HG02852 (cell line): Measurements from ENCODE around the gene PDGFA.

Experiments used
- ATAC-seq: cut with Tn5 transposase; IDR thresholded peaks from one replicate; pipeline ENCODE4 v1.9.1; 2021; ENCODE audit warnings: mild to moderate bottlenecking, moderate library complexity; ENCODE audit not compliant: unreplicated experiment

Gene PDGFA

GRCh38 chr7:491958-492713, 27.5 kb downstream of the PDGFA start:
- no peak for ATAC-seq

DNA sequence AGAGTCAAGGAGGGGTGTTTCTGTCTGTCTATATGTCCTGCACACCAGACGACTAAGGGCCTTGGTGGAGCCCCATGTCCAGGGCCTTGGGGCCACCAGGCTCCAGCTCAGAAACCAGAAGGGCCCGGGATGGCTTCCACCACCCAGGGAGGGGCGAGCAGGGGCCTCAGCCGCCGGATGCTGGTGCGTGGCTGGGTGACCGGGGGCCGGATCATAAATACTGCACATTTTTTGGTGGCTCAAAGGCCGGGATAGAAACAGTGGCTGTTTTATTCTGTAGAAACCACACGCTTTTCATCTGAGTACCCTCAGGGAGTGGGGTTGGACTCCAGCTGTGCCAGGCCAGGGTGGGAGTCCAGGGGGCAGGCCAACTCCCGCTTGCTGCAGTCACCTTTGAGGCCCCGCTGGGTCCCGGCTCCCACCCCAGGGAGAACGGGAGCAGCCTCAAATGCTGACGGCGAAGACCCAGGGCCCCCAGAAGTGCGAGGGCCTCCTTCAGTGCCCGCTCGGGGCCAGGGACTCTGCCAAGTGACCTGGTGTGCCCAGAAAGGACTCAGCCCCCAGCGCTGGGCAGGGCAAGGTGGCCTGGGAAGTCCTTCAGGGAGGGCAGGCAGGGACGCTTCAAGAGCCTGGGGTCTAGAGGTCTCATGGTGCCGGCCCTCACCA, 28.2 kb downstream of the PDGFA start:
- ATAC-seq: no peak

DNA sequence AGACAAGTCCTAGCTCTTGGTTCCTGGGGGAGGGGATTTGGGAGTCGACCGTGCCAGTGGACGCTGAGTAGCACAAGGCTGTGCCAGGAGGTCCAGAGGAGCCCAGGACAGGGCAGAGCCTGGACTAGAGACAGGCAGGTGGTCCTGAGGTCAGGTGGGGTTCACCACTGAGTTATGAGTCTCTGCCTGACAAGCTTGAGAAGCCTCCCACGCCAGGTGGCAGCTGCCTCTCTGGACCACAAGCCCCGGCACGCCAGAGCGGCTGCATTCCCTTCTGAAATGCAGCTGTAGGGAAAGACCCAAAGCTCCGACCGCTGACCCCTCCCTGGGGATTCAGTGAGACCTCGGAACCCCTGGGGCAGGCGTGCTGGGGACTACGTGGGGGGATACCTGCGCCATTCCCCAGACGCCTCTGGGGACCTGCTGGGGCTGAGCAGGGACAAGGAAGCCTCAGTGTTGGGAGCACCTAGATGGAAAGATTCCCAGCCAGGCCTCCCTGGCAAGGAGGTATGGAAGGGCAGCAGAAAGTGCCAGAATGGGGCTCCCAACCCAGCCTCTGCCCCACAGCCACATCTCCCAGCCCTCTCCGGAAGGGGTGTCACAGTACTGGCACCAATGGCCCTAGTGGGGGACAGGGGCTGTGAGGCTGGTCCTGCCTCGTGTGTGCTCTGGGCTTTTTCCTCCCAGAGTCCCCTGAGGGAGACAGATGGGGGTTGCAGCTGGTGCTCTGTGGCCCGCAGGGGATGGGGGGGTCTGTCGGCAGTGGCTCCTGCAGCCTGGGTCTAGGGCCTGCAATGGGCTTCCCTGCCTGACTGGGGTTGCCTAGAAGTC, 29.0 kb downstream of the PDGFA start:
- no peak for ATAC-seq

GRCh38 chr7:489876-490275, 29.8 kb downstream of the PDGFA start:
- no peak for ATAC-seq

DNA sequence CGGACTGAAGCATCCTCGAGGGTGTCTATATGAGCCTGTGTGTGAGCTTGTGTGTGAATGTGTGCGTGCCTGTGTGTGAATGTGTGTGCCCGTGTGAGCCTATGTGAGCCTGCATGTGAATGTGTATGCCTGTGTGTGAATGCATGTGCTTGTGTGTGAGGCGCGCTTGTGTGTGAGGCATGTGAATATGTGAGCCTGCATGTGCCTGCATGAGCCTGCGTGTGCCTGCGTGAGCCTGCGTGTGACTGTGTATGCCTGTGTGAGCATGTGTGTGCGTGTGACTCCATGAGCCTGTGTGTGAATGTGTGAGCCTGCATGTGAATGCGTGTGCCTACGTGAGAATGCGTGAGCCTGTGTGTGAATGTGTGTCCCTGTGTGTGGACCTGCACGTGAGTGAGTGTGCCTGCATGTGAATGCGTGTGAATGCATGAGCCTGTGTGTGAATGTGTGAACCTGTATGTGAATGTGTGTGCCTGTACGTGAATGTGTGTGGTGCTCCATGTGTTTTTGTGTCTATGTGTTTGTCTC, 33.4 kb downstream of the PDGFA start:
- no peak for ATAC-seq

GRCh38 chr7:485188-486081, 34.2 kb downstream of the PDGFA start:
- no peak for ATAC-seq

DNA sequence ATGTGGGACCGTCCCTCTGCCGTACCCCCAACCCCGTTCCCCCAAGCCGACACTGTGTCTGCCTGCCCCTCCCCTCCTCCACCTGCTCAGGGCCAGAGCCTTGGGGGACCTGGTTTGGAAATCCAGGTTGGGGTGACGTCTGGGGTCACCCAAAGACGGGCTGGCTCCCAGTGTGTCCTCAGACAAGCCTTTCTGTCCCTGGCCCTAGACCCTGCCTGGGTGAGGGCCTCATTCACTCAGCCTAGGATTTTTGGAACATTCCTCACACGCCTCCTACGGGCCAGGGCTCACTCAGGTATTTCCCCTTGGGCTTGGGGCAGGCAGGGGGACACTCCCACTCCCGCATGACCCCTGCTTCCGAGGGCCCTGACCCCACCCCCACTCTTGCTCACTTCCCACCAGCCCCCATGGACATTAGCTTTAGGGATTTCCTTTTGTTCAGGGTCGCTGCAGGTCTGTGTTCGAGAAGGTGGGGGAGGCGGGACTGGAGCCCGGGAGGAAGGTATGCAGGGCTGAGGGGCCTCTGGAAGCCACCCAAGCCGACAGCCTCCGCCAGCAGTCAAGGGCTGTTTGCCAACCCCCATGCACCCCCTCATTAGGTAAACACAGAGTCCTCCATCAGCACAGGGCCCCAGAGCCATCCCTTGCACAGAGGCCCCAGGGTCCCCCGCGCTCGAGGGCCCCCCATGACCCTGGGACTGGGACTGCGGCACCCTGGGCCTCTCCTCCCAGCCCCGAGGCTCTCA, 35.1 kb downstream of the PDGFA start:
- no peak for ATAC-seq

DNA sequence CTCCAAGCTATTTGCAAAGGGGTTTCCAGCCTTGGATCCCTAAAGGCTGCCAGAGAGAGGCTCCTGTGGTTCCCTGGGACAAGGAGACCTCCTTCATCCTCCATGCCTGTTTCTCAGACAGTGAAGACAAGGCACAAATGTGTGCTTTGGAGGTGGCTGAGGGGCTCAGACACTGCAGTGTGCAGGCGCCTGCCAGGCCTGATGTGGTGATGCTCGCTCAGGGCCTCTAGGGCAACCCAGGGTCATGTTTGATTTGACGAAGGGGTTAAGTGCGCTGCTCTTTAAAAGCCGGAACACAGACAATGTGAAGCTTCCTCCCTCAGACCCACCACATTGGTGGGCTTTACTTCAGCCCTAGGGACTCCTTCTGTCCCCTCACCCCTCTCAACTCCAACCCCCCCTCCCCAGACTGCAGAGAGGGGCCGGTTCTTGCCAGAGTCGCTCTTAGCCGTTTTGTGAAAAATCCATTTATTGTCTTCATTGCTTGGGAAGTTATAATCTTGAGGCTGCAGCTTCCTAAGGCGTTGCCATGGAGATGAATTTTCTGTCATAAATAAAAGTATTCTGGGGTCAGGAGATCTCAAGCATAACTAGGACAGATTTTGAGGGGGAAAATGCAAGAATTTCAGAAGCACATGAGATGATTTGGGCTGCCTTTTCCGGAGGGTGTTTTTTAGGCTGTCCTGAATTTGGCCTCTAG, 35.8 kb downstream of the PDGFA start:
- ATAC-seq: no peak

- ATAC-seq: no peak
Measured at GRCh38 chr7:482521-483083, 37.0 kb downstream of the PDGFA start.

- no peak for ATAC-seq
Measured at GRCh38 chr7:481219-481930, 38.3 kb downstream of the PDGFA start.

- ATAC-seq: no peak
Measured at GRCh38 chr7:480531-481218, 39.0 kb downstream of the PDGFA start.

GRCh38 chr7:479948-480499, 39.6 kb downstream of the PDGFA start:
- no peak for ATAC-seq

GRCh38 chr7:479115-479947, 40.3 kb downstream of the PDGFA start:
- no peak for ATAC-seq

GRCh38 chr7:477626-478220, 41.9 kb downstream of the PDGFA start:
- no peak for ATAC-seq

GRCh38 chr7:476736-477360, 42.8 kb downstream of the PDGFA start:
- ATAC-seq: no peak
